NAMALWA (cell line): Measurements from ENCODE around the gene MROH7.
A peak's percentile ranks its signal among the peaks of the same experiment; 100 is the strongest.

Experiments
- DNase-seq: peaks from one replicate; pipeline ENCODE4 v3.0.0-alpha.2; 2015; ENCODE audit warnings: low spot score

Gene MROH7

DNA sequence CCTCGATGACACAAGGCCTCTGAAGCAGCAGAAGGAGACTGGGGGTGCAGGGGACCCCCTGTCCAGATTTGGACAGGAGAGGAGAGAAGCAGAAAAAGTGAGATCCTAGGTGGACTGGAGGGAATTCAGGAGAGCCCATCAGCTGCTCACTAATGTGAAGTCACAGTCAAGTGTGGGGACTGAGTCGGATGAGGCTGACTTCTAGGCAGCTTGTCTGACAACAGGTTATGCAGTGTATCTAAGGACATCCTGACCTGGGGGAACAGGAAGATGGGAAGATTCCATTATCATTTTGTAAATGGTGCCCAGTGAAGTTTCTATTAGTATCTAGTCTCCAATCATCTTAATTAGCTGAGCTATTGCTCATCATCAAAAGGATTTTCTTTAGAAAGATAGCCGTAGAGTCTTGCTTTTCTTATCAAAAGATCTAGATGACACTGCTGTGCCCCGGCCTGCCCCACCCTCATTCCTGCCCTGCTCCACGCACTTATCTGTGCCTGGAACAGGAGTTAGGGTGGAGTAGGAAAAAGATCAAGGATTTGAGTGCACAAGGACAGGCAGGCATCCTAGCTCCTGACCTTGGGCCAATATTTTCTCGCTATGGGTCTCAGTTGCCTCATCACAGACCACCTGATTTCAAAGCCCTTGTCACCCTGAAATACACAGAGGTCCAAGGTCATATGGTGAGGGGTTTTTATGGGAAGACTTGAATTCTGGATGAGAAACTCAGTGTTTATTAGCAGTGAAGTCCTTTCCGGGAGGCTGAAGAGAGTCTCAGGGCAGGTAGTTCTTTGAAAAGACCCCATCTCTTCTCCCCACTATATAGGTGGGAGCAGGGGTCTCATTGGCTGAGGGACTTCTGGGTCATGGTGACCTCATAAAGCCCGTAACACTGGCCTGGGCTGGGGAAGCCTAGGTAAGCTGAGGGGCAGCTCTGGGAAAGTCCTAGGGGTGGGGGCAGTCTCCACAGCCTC, at the start of gene MROH7:
TSS of gene MROH7 (plus strand) at position 924 of the 974 bp plus-strand sequence. CDS start 11,141 bp downstream, outside the sequence.
- no peak for DNase-seq

DNA sequence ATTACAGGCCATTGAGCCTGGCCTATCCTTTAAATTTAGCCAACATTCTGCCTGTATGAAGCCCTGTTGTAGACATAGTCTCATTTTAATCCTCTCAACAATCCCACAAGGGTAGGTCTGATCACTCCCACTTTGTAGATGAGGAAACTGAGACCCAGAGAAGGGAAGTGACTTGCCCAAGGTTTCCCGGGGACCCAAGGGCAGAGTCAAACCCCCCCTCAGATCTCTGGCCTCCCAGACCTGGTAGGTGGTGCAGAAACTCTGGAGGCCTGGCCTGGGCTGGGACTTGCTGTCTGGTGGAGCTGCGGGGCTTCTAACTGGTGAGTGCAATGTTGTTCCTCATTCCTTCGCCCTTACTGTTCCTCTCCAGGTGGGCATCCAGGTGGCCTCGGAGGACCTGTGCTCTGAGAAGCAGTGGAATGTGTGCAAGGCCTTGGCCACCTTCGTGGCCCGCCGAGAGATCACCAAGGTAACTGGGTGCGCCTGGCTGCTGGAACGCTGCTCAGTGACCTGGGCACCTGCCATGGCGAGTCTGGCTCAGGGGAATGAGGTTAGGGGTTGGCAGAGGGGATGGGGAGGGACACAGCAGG, 47.9 kb upstream of the MROH7 start:
- DNase-seq: no peak

DNA sequence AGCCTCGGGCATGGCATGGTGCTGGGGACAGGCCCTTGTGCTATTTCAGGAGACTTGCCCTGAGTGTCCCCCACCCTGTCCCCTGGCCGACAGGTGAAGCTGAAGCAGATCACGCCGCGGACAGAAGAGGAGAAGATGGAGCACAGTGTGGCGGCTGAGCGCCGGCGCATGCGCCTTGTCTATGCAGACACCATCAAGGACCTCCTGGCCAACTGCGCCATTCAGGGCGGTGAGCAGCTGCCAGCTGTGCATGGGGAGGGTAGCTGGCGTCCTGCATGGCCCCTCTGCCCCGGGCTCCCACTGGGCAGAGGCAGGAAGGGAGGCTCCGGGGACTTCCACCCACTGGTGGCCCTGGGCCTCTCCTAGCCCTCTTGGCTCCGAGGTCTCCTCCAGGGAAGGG, 47.1 kb upstream of the MROH7 start:
- DNase-seq: no peak

DNA sequence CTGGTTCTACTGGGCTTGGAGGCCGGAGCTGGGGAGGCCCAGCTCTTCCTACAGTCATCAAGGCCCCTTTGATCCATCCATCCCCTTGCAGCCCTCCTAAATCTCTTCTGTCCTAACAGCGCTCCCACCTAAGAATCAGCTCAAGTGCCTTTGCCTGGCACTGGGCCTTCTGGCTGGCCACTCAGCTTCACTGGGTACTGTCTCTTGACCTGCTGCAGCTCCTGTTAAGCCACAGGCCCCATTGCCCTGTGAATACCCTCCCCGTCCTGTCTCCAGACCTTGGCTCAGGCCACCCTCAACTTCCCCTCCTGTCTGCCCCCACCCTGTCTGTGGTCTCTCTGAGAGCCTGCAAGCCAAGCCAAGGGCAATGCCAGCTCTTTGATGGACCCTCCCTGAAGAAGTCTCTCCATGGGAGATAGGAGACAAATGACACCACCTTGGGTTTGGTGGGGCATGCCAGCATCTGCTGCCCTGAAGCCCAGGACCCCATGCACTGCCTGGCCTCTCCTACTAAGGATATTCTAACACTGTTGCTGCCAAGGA, 45.6 kb upstream of the MROH7 start:
- DNase-seq: no peak

DNA sequence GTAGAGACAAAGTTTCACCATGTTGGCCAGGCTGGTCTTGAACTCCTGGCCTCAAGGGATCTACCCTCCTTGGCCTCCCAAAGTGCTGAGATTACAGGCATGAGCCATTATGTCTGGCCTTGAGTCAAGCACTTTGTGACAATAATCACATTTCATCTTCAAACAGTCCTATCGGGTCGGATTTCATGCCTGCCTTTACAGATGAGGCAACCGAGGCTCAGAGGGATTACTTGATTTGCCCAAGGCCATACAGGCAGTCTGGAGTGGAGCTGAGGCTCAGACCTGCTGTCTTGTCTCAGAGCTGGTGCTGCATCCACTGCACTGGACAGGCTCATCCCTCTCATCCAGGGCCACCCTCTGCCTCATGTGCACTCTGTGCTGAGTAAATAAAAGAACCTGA, 44.8 kb upstream of the MROH7 start:
- no peak for DNase-seq

DNA sequence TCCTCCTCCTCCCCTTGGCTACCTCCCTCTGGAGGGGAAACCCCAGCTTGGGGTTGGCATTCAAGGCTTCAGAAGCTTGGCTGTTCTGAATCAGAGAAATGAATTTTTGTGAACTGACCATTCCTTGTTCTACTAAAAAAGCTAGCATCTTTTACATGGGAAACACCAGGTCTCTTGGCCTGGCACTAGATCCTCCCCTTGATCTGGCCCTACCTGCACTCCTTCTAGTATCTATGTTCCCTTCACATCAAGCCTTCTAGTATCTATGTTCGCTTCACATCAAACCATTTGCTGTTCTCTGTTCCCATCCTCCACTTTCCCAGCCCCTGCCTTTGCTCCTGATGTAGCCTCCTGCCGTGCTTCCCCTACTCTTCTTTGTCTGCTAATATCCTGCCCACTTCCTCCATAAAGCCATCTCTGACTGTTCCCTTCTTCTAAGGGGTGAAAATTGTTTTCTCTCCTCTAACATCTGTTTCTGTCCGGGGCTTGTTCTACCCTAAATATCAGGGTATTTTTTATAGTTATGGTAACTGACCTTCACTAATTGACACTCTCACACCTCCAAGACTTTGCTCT, 44.0 kb upstream of the MROH7 start:
- no peak for DNase-seq

DNA sequence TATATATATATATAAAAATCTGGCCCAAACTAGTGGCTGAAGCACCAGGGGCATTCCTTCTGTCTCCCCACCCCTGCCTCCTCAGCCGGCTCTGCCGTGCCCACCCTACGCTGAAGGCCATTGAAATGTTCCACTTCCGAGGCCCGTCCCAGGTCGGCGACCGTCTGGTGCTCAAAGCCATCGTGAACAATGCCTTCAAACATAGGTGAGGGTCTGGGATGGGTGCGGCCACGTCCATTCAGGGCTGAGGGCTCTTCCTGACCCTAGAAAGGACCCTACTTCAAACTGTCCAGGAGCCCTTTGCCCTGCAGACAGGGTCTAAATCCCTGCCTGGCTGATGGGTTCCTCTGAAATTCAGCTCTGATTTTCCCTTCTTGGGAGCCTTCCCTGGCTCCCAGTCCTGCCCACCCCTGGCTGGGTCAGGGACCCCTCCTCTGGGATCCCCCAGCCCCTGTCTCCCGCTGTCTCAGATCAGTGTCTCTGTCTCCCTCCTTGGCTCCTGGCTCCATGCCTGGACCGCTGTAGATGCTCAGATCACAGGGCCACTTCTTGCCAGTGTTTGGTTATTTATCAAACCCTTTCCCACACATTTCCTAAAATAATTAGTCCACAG, 42.3 kb upstream of the MROH7 start:
- DNase-seq: no peak

DNA sequence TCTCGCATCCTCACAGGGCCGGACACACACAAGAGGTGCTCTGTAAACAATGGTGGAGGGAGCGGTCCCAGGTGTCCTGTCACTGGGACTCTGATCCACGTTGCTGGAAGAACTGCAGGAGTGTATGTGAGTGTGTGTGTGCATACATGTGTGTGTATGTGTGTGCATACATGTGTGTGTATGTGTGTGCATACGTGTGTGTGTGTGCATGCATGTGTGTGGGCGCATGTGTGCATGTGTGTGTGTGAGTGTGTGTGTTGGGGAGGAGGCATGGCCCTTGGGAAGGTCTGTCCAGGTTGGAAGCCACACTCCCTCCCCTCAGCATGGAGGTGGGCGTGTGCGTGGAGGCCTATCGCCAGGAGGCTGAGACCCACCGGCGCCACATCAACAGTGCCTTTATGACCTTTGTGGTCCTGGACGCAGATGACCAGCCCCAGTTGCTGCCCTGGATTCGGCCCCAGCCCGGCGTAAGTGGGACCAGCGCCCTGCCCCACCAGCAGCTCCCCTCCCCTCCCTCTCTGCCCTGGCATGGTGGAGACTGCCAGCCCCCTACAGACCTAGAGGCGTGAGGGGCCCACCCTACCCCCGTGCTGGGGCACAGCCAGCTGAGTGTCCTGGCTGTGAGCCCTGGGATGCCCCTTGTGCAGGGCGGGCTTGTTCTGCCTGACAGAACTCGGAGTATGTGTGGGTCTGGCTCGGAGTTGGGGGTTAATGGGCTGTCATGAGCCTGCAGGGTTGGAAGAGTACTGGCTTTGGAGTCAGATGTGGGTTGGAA, 40.5 kb upstream of the MROH7 start:
- DNase-seq: no peak

DNA sequence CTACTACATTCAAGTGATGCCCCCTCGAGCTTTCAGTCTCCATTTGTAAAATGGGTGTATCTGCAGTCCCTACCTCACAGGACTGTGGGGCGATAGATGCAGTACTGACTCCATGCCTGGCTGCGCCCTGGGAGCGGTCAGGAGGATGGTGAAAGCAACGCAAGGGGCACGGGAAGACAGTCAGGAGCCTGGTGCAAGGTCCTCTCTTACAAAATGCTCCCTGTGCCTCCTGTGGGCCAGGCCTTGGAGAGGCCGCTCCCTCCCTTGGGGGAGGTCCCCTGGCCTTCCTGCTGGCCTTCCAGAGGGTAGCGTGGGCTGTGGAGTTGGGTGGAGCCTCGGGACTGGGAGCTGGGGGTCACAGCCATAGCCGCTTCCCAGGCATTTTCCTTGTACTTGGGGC, 39.9 kb upstream of the MROH7 start:
- DNase-seq: no peak

DNA sequence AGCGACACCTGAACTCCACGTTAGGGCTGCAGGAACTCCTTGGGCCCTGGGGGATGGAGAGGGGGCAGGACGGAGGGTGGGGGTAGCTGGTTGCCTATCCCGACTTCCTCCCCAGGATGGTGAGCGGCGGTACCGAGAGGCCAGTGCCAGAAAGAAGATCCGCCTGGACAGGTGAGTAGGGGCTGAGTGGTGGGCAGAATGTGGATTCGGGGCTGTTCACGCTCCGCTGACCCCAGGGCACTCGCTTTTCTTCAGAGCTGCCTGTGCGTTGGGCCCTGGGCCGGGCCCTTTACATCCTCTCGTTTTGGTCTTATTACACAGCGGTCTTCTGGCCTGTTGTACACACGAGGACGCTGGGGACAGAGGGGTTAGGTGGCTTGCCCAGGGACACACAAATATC, 39.0 kb upstream of the MROH7 start:
- no peak for DNase-seq

DNA sequence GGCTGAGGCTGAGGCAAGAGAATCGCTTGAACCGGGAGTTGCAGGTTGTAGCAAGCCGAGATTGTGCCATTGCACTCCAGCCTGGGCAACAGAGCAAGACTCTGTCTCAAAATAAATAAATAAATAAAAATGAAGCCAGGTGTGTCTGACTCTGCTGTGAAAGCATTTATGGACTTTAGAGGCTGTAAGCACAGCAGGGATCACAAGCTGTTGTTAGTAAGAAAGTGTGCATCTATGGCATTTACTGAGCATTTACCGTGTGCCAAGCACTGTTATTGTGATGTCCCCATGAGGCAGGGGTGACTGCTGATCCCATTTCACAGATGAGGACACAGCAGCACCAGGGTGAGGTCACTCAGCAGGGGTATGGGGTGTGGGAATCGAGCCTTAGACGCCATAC, 38.3 kb upstream of the MROH7 start:
- no peak for DNase-seq

DNA sequence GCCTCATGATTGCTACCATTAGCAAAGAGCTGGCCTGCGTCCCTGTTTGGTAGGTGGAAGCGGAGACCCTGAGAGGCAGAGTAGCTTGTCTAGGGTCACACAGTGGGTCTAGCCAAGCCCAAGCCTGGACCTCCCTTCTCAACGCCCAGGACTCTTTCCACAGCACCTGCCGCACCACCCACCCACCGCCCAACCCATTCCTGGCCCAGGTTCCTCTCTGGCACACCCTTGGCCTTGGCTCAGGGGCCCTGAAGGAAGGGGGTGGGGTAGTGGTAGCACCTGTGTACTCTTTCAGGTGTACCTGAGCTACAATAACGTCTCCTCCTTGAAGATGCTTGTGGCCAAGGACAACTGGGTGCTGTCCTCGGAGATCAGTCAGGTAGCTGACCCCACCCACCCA, 37.5 kb upstream of the MROH7 start:
- no peak for DNase-seq

DNA sequence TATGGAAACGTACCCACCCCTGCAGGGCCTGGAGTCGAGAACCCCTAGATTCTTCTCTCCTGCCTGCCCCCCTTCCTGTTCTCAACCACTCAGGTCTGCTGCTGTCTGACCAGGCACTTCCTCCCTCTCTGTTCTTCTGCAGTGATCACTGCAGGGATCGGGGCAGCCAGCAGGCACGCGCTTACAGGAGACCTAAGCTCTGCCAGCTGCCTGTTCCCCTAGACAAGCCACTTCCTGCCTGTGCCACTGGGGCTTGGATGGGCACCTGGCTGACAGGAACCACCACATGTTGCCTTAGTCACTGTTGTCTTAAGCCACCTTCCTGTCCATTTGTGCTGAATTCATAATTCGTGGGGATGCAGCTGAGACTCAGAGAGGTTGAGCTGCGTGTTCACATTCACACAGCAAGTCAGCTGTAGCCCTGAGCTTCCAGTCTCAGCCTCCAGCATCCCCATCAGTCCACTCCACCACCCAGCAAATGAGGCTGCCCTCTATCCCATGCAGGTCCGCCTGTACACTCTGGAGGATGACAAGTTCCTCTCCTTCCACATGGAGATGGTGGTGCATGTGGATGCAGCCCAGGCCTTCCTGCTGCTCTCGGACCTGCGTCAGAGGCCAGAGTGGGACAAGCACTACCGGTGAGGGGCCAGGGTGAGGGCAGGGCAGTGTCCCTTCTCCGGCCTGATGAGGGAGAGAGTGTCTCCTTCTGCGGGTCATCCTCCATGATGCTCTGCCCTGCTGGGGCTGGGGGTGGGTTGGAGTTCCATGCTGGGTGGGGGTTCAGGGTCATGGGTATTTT, 36.8 kb upstream of the MROH7 start:
- peak; percentile 54 for DNase-seq

DNA sequence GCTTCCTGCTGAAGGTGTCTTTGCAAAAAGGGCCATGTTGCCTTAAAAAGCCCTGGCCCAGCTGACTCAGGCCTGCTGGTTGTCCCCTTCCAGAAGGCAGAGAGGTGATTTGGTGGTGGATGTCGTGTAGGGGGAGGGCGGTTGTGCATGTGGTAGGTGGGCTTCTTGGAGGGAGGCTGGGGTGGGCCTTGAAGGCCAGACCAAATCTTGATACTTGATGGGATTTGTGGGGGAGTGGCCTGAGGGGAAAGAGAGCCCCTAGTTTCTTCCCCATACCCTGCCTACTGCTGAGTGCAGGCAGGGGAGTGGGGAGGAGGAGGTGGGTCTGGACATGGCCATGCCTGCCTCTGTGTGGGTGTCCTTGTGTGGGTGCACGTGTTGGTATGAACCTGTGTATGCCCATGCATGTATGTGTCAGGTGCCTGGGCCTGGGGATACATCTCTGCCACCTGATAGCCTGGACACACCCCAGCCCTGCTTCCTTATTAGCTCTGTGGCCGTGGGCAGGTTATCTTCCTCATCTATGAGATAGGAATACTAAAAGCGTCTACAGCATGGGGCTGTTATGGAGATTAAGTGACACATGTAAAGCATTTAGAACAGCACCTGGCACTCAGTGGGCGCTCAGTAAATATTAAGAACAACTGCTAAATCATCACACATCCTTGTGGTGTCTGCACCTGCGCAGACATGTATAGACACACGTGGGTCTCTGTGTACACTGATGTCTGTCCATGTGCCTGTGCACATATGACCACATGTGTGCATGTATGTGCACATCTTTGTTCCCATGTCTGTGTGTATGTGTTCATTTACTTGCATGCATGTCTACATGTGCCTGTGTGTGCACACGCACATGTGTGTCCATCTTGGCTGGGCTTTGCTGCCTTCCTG, 35.2 kb upstream of the MROH7 start:
- DNase-seq: no peak

DNA sequence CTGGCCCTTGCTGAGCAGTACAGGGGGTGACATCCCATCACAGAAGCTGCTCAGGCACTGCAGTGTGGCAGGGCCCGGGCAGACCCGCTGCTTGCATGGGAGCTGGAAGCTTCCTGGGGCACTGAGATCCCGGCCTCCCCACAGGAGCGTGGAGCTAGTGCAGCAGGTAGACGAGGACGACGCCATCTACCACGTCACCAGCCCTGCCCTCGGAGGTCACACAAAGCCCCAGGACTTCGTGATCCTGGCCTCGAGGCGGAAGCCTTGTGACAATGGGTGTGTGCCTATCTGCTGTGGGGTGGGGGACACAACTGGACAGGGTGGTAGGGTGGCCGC, 34.6 kb upstream of the MROH7 start:
- DNase-seq: no peak

DNA sequence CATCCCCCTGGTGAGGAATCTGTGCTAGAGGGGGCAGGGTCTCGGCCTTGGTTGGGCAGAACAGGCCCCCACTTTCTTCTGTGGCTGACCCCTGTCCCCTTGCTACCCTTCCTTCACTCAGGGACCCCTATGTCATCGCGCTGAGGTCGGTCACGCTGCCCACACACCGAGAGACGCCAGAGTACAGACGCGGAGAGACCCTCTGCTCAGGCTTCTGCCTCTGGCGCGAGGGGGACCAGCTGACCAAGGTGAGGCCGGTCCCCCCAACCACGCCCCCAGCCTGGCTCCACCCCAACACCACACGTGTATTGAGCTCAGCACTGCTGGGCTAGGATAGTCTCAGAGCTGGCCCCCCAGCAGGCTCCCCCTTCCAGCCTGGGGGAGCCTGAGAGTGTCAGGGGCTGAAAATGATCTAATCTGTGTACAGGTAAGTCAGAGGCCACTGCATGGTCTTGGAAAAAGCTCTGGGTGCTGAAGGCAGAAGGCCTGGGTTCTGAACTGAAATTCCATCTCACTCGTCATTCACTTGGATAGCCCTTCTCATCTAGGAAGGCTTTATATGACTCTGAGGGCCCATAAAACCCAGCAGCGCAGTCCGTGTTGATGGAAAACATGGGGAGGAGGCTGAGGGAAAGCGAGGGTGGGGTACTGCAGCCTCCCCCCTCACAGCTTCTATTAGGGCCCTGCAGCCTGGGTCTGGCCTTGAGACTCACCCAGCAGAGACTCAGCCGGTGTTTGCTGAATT, 33.6 kb upstream of the MROH7 start:
- no peak for DNase-seq

DNA sequence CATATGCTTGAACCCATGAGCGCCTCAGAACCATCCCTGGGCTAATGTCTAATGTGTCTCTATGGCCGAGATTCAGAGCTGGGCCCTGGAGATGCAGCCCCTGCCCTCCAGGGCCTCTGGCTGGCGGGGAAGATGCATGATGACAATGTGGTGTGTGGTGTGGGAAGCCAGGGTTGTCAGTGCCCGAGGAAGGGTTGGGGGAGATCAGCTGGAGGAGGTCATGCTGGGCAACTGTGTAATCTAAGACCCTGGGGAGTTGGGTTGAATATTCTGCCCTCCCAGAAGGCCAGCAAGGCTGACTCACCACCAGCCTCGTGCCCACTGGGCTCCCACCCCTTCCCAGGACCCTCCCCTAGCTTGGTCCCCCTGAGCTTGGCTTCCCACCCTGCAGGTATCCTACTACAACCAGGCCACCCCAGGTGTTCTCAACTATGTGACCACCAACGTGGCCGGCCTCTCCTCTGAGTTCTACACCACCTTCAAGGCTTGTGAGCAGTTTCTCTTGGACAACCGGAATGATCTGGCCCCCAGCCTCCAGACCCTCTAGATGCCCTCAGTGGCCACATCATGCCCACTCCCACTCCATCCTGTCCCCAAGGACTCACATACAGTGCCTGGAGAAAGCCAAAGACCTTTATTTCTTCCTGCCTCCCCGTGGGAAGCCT, 32.9 kb upstream of the MROH7 start:
- no peak for DNase-seq

DNA sequence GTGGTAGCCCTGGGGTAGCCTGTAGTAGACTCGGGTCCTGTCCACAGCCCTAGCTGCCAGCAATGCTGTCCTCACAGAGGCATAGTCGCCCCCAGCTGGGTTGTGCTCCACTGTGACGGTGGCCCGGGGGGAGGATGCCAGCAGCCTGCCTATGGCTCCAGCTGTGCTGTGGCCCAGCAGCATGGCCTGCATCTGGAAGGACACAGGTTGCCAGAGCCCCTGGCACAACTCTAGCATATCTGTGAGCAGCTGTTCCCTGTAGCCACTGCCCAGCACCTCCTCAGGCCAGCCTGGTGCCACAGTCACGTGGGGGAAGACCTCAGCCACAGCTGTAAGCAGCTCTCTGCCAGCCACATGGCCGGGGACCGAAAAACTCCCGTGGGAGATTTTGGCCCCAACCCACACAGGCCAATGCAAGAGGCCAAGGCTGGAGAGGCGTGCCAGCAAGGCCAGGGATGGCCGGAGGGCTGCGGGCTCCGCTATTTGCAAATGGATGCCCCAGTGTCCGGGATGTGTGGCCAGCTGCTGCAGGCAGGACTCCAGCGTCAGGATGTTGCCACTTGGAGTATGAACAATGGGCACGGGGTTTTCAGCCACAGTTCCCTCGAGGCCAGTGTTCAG, 32.2 kb upstream of the MROH7 start:
- no peak for DNase-seq
